OCI-LY3 (cell line): ENCODE results near the gene GABRG3.

Experiments used
- CTCF ChIP-seq: fragments of 200-600, 300-600 bp; sonication (generic); IDR thresholded peaks from 2 replicates; pipeline ENCODE4 v1.5.1; 2014; ENCODE audit warnings: antibody characterized with exemption, low read length, low read depth
- EZH2phosphoT487 ChIP-seq: fragments of 200-600 bp; shearing (Covaris generic); IDR thresholded peaks from 2 replicates; pipeline ENCODE4 v1.6.1; 2018; ENCODE audit warnings: antibody characterized with exemption, mixed run types, low read depth

GRCh38 chr15:27449941-27450340 is 479.0 kb downstream of the GABRG3 start:
- TF ChIP-seq CTCF: no peak
- no peak for TF ChIP-seq EZH2phosphoT487
